Measurements from ENCODE around the gene PTPN12. TPM values are rescaled to one million over a fixed set of nuclear protein-coding genes. Genes with fewer than 3 reads are reported as not detected.
"Not testable (repeated sequence)": the region's sequence is repeated elsewhere in the genome, so short reads cannot be mapped to it uniquely, and the experiment has no call there.

Gene PTPN12
- total RNA-seq, 1 donor from 2014 or later, result 12.4 TPM

- ATAC-seq (peak; percentile 9), DNase-seq (ENCODE audit: low spot score) (no peak)
Observed at GRCh38 chr7:77537778-77538280, 734 bp downstream of the PTPN12 start.

DNA sequence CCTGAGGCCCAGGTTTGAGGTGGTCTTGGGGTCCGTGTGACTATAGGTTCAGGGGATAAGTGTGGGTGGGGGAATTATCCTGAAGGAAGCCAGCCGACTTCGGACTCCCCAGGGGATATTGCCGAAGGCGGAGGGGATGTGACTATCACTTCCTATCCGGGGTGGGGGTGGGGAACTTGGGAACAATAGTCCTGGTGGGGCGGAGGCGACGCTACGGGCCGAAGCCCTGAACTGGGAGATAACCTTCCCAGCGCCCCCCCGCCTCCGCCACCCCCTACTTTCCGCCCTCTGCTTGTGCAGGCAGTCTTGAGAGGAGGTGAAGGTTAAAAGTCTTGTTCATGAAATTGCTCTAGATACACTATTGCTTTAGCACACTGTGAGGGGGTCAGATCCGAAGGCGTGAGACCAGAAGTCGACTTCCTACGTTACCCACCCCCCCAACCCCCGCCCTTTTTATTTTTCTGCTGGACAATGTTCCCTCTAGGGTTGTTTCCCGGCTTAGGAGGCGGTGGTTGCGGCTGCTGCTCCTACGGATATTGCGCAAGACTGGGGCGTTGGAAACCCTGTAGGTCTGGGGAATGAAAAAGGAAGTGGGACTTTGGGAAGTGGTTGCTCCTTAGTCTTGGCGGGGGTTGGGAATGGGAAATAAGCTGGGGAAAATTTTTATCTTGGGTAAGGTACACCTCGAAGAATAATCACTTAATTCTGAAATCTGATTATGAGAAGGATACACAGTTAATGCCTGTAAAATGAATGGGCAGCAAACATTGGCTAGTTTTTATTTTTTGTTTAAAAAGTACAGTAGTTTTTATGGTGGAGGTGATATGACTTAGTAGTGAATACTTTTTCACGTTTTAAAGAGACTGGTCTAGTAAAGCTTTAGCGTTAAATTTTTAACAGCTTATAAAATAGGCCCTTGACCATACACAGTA is 1.5 kb downstream of the PTPN12 start:
- peak; percentile 84 for DNase-seq (ENCODE audit: low spot score)
- ATAC-seq, result peak; percentile 28

GRCh38 chr7:77540402-77540822 is 3.3 kb downstream of the PTPN12 start:
- DNase-seq (ENCODE audit: low spot score) (no peak), ATAC-seq (no peak)

- not testable (repeated sequence) for DNase-seq (ENCODE audit: low spot score); ATAC-seq
Observed at GRCh38 chr7:77540993-77541392, 3.9 kb downstream of the PTPN12 start.

GRCh38 chr7:77542409-77542808 is 5.3 kb downstream of the PTPN12 start:
- no peak for ATAC-seq
- DNase-seq (ENCODE audit: low spot score), result no peak

- DNase-seq (ENCODE audit: low spot score) (no peak), ATAC-seq (no peak)
Observed at GRCh38 chr7:77542895-77543294, 5.8 kb downstream of the PTPN12 start.

DNA sequence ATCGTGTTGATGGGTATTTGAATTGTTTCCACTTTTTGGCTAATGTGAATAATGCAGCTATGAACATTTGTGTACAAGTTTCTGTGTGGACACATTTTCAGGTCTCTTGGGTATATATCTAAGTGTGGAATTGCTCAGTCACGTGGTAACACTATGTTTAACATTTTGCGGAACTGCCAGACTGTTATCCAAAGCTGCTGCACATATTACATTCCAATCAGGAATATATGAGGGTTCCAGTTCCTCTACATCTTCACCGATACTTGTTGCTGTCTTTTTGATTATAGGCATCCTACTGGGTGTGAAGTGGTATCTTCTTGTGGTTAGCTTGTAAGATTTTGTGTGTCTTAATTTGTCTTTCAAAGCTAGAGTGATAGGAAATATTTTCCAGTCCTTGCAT is 6.8 kb downstream of the PTPN12 start:
- DNase-seq (ENCODE audit: low spot score) (no peak), ATAC-seq (no peak)

GRCh38 chr7:77544518-77544917 is 7.4 kb downstream of the PTPN12 start:
- no peak for DNase-seq (ENCODE audit: low spot score)
- no peak for ATAC-seq

DNA sequence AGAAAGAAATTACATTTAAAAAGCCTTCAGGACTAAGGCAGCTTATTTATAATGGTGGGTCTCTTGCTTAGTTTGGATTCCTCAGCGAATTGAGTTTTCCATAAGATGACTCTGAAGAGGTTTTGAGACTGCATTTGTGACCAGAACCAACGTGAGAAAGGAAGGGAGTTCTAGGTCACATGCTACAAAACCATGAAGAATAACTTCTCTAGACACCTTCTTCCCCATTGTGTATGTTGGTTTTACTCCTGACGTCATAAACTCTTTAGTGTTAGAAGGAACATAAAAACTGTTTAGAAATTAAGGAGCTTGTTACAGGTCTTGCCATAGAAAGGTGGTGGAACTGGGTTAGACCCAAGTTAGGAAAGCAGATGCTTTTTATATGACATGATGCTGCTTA is 11.1 kb downstream of the PTPN12 start:
- DNase-seq (ENCODE audit: low spot score), result no peak
- ATAC-seq, result no peak

- ATAC-seq (no peak), DNase-seq (ENCODE audit: low spot score) (no peak)
Observed at GRCh38 chr7:77549106-77549870, 12.2 kb downstream of the PTPN12 start.

- ATAC-seq (no peak), DNase-seq (ENCODE audit: low spot score) (no peak)
Observed at GRCh38 chr7:77550586-77550985, 13.5 kb downstream of the PTPN12 start.

DNA sequence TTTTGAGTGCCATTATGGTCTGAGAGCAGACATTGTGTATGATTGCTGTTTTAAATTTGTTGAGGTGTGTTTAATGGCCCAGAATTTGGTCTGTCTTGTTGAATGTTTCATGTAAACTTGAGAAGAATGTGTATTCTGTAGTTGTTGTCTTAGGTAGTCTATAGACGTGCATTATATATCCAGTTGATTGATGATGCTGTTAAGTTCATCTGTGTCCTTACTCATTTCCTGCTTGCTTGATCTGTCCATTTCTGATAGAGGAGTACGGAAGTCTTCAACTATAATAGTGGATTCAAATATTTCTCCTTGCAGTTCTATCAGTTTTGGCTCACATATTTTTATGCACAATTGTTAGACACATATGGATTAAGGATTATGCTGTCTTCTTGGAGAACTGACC is 16.0 kb downstream of the PTPN12 start:
- DNase-seq (ENCODE audit: low spot score) (no peak), ATAC-seq (no peak)

DNA sequence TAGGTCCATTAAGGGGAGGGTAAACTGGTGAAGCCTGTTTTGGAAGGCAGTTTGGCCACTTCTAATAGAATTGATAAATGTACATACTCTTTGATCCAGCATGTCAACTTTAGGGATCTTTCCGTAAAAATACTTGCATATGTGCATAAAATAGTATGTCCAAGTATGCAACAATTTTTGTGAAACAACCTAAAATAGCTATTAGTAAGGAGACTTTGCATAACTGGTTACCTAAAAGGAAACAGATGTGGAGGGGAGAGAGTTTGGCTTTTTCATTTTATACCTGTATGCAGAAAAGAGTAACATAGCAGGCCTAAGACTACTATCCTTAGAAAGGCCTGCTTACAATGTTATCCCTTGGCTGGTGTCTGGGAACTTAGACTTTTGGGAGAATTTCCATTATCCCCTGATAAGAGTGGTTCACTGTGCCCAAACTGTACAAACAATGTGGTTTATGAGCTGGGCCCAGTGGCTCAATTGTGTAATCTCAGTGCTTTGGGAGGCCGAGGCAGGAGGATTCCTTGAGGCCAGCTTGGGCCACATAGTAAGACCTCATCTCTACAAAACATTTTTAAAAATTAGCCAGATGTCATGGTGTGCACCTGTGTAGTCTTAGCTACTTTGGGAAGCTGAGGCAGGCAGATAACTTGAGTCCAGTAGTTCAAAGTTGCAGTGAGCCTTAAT is 21.3 kb downstream of the PTPN12 start:
- ATAC-seq, result no peak
- DNase-seq (ENCODE audit: low spot score), result no peak

DNA sequence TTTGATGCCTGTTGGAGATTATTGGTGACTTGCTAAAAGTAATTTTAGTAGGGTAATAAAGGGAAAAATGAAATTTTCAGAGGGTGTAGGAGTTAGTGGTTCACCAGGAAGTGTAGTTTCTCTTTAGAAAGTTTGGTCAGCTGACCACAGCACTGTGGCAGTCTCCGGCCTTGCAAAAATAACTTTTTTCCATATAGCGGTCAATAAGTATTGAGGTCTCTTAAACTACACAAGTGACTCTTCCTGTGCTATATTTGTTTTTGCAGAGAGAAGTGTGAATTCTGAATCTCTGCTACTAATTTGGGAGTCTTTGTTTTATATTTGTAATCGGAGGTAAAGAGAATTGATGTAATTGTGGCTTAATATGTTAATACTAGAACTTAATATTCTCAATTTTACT is 24.3 kb downstream of the PTPN12 start:
- no peak for ATAC-seq
- DNase-seq (ENCODE audit: low spot score), result no peak

DNA sequence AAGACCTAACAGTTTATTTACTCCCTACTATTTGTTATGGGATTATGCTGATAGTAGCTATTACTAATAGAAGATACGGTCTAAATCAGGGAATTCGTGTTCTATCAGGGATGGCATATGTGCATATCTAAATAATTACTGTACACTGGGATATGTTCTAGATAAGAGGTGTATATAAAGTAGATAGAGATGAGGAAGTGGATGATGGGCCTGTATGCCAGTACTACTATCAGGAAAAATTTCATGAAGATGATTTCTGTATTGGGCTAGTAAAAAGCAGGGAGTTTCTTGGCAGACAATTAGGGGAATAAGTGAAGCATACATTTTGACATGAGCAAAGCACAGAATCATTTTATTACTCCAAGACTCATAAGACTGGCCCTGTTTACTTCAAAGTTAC is 26.2 kb downstream of the PTPN12 start:
- no peak for DNase-seq (ENCODE audit: low spot score)
- ATAC-seq, result no peak

DNA sequence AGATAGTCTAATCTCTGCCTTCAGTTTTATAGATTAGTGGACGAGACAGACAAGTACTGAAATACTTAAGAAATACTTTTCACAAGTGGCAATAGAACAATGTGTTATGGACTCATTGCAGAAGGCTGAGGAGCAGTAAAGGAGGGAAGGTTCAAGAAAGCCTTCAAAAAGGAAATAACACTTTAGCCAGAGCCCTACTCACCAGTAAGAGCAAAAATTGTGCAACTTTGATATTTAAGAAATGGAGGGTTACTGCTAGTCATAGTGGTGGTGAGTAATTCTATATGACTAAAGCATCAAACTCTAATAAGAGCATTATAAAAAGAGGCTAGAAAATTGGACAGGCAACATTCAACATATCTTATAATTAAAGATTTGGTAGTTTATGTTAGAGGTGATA is 28.8 kb downstream of the PTPN12 start:
- DNase-seq (ENCODE audit: low spot score) (no peak), ATAC-seq (no peak)

DNA sequence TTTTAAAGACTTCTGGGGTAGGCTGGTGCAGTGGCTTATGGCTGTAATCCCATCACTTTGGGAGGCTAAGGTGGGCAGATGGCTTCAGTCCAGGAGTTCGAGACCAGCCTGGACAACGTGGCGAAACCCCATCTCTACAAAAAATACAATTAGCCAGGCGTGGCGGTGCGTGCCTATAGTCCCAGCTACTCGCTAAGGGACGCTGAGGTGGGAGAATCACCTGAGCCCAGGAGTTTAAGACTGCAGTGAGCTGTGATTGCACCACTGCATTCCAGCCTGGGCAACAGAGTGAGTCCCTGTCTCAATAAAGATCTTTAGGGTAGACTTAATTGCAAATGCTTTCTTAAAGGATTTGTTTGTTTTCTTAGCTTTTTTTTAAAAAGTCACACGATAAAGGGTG is 29.3 kb downstream of the PTPN12 start:
- DNase-seq (ENCODE audit: low spot score) (no peak), ATAC-seq (no peak)

GRCh38 chr7:77569514-77570232 is 32.6 kb downstream of the PTPN12 start:
- no peak for ATAC-seq
- DNase-seq (ENCODE audit: low spot score), result no peak

GRCh38 chr7:77570330-77571011 is 33.4 kb downstream of the PTPN12 start:
- no peak for ATAC-seq
- no peak for DNase-seq (ENCODE audit: low spot score)

DNA sequence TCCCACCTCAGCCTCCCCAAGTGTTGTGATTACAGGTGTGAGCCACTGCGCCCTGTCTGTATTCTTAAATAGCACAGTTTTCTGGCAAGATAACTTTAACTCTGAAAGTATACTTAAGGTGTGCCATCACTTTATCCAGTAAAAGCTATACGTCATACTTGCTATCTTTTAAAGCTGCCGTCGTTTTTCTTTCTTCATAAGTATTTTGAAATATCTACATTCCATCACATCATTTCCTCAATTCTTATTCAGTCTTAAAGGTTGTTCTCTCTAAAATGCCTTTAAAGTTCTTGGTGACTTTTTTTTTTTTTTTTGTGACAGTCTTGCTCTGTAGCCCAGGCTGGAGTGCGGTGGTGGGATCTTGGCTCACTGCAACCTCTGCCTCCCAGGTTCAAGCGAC is 34.7 kb downstream of the PTPN12 start:
- no peak for ATAC-seq
- DNase-seq (ENCODE audit: low spot score), result no peak

Data from left lobe of liver (tissue), 2 donors.